GM18526 (cell line): ENCODE results near the gene RNASE8.

ENCODE experiments used
- POLR2A ChIP-seq: IDR thresholded peaks from 3 replicates; pipeline ENCODE4 v1.6.1; 2011; ENCODE audit not compliant: insufficient read length; ENCODE audit errors: extremely low read depth

Gene RNASE8

GRCh38 chr14:21056520-21057163 lies 980 bp upstream of the RNASE8 start:
- no peak for TF ChIP-seq POLR2A

- no peak for TF ChIP-seq POLR2A
These were observed 1.3 kb downstream of the RNASE8 start for GRCh38 chr14:21058903-21059302.

- TF ChIP-seq POLR2A = no peak
These were observed 2.4 kb downstream of the RNASE8 start for GRCh38 chr14:21059842-21060613.

GRCh38 chr14:21060614-21061346 lies 3.2 kb downstream of the RNASE8 start:
- TF ChIP-seq POLR2A = no peak

GRCh38 chr14:21061347-21061668 lies 3.7 kb downstream of the RNASE8 start:
- TF ChIP-seq POLR2A = no peak

- no peak for TF ChIP-seq POLR2A
These were observed 5.9 kb downstream of the RNASE8 start for GRCh38 chr14:21063479-21063878.

GRCh38 chr14:21066882-21067502 lies 9.4 kb downstream of the RNASE8 start:
- TF ChIP-seq POLR2A = no peak

- no peak for TF ChIP-seq POLR2A
These were observed 11.1 kb downstream of the RNASE8 start for GRCh38 chr14:21068521-21069387.

GRCh38 chr14:21069388-21070082 lies 11.9 kb downstream of the RNASE8 start:
- TF ChIP-seq POLR2A = no peak

GRCh38 chr14:21070083-21070609 lies 12.5 kb downstream of the RNASE8 start, which contains the start of gene ARHGEF40:
Gene ARHGEF40 (plus strand): TSS chr14:21070304. CDS start chr14:21070397, 93 bp downstream.
- no peak for TF ChIP-seq POLR2A

- TF ChIP-seq POLR2A = no peak
These were observed 13.1 kb downstream of the RNASE8 start for GRCh38 chr14:21070610-21071224.

GRCh38 chr14:21071225-21072030 lies 13.8 kb downstream of the RNASE8 start:
- no peak for TF ChIP-seq POLR2A
